Measurements from ENCODE around the gene PHC2. TPM values are rescaled to one million over a fixed set of nuclear protein-coding genes. Genes with fewer than 3 reads are reported as not detected.

The PHC2 gene
- total RNA-seq, 6 donors from 2014 or later: 103 to 173 (median 129) TPM

DNA sequence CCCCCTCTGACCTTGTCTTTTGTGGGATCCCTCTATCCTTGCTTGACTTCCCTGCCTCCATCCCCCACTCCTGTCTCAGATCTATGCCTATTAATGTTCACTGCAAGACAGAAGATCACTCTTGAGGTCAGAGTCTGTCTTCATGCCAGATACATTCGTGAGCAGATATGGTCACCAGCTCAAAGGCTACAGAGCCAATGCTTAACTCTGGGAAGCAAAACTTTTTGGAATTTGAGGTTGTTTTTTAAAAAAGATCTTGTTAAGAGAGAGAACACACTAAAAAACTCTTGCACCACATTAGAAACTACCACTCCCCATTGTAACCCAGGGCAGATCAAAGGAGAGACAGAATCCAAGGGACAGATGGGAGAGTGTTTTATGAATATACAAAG is 92.9 kb downstream of the PHC2 start:
- ATAC-seq (ENCODE audit: low FRiP score in 2 of 2) (peak in 1 of 2 donors; percentile 18), DNase-seq (no peak)
- H3K27ac ChIP-seq: peak overlapping the region; percentile 90 to 99 (median 98)
- H3K36me3 ChIP-seq: peaks cover 0 to 38% (median 3%) of the 10 kb centered on the region in 4 donors
- peaks cover 97 to 100% (median 98%) of the 10 kb centered on the region in 4 donors for H3K4me1 ChIP-seq
- H3K27me3 ChIP-seq: no peaks in the 10 kb centered on the region
- WGBS, 2 donors: 28 to 32% methylated on average over 1 of the region's 1 CpG
- peak overlapping the region in 2 of 4 donors; percentile 15 to 19 for H3K4me3 ChIP-seq
- TF ChIP-seq POLR2AphosphoS5 (IDR thresholded peaks at IDR 0.05): no peak
- TF ChIP-seq, protein P1, sequence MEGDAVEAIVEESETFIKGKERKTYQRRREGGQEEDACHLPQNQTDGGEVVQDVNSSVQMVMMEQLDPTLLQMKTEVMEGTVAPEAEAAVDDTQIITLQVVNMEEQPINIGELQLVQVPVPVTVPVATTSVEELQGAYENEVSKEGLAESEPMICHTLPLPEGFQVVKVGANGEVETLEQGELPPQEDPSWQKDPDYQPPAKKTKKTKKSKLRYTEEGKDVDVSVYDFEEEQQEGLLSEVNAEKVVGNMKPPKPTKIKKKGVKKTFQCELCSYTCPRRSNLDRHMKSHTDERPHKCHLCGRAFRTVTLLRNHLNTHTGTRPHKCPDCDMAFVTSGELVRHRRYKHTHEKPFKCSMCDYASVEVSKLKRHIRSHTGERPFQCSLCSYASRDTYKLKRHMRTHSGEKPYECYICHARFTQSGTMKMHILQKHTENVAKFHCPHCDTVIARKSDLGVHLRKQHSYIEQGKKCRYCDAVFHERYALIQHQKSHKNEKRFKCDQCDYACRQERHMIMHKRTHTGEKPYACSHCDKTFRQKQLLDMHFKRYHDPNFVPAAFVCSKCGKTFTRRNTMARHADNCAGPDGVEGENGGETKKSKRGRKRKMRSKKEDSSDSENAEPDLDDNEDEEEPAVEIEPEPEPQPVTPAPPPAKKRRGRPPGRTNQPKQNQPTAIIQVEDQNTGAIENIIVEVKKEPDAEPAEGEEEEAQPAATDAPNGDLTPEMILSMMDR (IDR thresholded peaks at IDR 0.05): no peak
- TF ChIP-seq POLR2A (IDR thresholded peaks at IDR 0.05): no peak
- TF ChIP-seq EP300 (IDR thresholded peaks at IDR 0.05): no peak
- no peaks in the 10 kb centered on the region for H3K9me3 ChIP-seq

DNA sequence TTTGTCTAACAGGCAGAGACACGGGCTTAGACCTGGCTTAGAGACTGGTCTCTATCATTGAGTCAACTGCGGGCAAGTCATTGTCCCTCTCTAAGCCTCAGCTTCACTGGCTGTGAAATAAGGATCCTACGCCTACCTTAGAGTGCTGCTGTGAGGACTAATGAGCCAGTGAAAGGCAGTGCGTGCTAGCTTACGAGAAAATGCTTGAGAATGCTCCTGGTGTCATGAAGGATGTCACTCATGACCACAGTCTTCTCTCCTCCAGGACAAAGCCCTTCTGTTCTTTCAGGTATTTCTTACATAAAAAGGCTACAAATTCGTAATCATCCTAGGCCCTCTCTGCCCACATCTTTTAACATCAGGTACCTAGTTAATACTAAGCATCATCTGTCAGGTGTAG is 93.5 kb downstream of the PHC2 start:
- Histone ChIP-seq H3K4me3 (no peak overlapping the region), H3K4me1 (peaks cover 97 to 100% (median 98%) of the 10 kb centered on the region in 4 donors), H3K27me3 (no peaks in the 10 kb centered on the region), H3K27ac (peak overlapping the region; percentile 90 to 99 (median 98)), H3K36me3 (peaks cover 0 to 39% (median 9%) of the 10 kb centered on the region in 4 donors), H3K9me3 (no peaks in the 10 kb centered on the region)
- TF ChIP-seq EP300 (IDR thresholded peaks at IDR 0.05) (no peak), POLR2A (IDR thresholded peaks at IDR 0.05) (no peak), POLR2AphosphoS5 (IDR thresholded peaks at IDR 0.05) (no peak)
- TF ChIP-seq, protein P1 (IDR thresholded peaks at IDR 0.05): no peak
- ATAC-seq (ENCODE audit: low FRiP score in 2 of 2) (no peak), DNase-seq (no peak)
- WGBS, 2 donors: 85 to 94% methylated on average over 6 of the region's 6 CpGs

DNA sequence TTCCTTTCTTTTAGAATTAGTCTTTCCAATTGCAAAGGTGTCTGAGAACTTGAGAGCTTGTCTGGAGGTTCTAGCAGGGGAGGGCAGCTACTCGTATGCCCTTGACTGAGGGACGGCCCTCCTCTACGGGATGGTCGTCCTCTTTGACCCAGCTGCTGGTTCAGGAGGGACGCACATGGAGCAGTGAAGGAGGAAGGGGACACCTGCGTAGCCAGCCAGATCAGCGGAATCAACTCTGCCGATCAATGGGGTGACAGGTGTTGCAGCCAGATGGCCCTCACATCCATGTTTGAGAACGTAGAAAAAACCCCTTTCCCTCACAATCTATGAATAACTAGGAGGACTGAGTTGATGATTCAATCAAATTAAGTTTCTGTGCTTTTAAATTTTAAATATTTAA is 94.3 kb downstream of the PHC2 start:
- peaks cover 3 to 41% (median 17%) of the 10 kb centered on the region in 4 donors for H3K36me3 ChIP-seq

DNA sequence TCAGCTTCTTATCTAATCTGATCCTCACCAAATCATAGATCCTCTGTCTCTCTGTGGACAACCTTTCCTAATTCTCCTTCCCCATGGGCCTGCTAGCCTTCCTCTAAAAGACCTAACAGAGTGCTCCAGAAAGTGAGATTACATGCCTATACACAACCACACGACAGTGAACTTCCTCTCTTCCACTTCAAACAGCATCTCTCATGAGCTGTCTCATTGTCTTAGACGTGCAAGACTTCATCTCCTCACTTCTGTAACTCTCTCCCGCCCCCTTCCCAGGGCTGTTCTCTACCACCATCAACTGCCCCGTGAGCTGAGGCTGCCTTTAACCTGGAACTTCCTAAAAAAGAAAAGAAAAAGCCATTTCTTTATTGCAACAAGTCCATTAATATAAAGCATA is 95.9 kb downstream of the PHC2 start:
- Histone ChIP-seq H3K36me3 (peaks cover 19 to 48% (median 33%) of the 10 kb centered on the region in 4 donors), H3K27me3 (no peaks in the 10 kb centered on the region), H3K27ac (peak overlapping the region; percentile 86 to 99 (median 94)), H3K4me1 (peaks cover 82 to 97% (median 88%) of the 10 kb centered on the region in 4 donors), H3K4me3 (peak overlapping the region in 1 of 4 donors; percentile 8), H3K9me3 (no peaks in the 10 kb centered on the region)
- DNase-seq: peak in 1 of 2 donors; percentile 51
- ATAC-seq (ENCODE audit: low FRiP score in 2 of 2): peak in 1 of 2 donors; percentile 16
- WGBS, 2 donors: 38 to 40% methylated on average over 4 of the region's 4 CpGs
- TF ChIP-seq POLR2A (IDR thresholded peaks at IDR 0.05) (peak in 1 of 4 donors; percentile 59), POLR2AphosphoS5 (IDR thresholded peaks at IDR 0.05) (peak in 1 of 2 donors; percentile 50)
- TF ChIP-seq, protein P1 (IDR thresholded peaks at IDR 0.05): no peak

More for the DNA sequence above, 94.3 kb downstream of the PHC2 start:
- Histone ChIP-seq H3K4me3 (no peak overlapping the region), H3K9me3 (no peaks in the 10 kb centered on the region), H3K4me1 (peaks cover 97 to 100% (median 98%) of the 10 kb centered on the region in 4 donors), H3K27me3 (no peaks in the 10 kb centered on the region), H3K27ac (peak overlapping the region; percentile 90 to 99 (median 98))
- 73 to 80% methylated on average over 9 of the region's 9 CpGs for WGBS, 2 donors
- TF ChIP-seq POLR2A (IDR thresholded peaks at IDR 0.05) (no peak), POLR2AphosphoS5 (IDR thresholded peaks at IDR 0.05) (no peak), EP300 (IDR thresholded peaks at IDR 0.05) (no peak)
- TF ChIP-seq, protein P1 (IDR thresholded peaks at IDR 0.05): no peak
- ATAC-seq (ENCODE audit: low FRiP score in 2 of 2) (no peak), DNase-seq (peak in 1 of 2 donors; percentile 21)

DNA sequence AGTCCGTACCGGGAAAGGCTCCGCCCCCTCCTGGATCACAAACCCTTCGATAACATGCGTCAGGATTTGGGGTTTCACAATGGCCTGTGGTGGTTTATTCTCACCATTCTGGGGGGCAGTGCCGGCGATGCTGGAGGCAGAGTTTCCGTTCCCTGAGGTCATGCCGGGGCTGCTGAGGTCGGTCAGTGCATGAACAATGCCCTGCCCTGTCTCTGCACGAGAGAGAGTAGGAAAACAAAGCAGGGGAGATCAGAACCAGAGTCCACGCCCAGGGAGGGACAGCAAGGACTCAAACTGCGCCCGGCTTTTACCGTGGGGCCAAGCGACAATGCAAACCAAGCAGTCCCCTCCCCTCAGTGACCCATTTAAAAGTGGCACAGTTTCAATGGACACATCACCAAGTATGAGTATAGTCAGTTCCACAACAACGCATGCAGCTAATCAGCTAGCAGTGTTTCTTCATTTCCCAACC is 96.8 kb downstream of the PHC2 start:
- ATAC-seq (ENCODE audit: low FRiP score in 2 of 2) (peak; percentile 37 to 49), DNase-seq (peak in 1 of 2 donors; percentile 73)
- Histone ChIP-seq H3K4me3 (peak overlapping the region in 1 of 4 donors; percentile 8), H3K36me3 (peaks cover 28 to 57% (median 42%) of the 10 kb centered on the region in 4 donors), H3K27me3 (no peaks in the 10 kb centered on the region), H3K27ac (peak overlapping the region; percentile 86 to 99 (median 94)), H3K4me1 (peaks cover 75 to 88% (median 81%) of the 10 kb centered on the region in 4 donors), H3K9me3 (no peaks in the 10 kb centered on the region)
- peak in 2 of 4 donors; percentile 17 to 67 for TF ChIP-seq POLR2A (IDR thresholded peaks at IDR 0.05)
- peak; percentile 39 to 81 (median 63) for TF ChIP-seq EP300 (IDR thresholded peaks at IDR 0.05)
- TF ChIP-seq, protein P1 (IDR thresholded peaks at IDR 0.05): no peak
- peak; percentile 75 to 90 for TF ChIP-seq POLR2AphosphoS5 (IDR thresholded peaks at IDR 0.05)
- 34 to 50% methylated on average over 17 of the region's 17 CpGs for WGBS, 2 donors
